GM18499 (cell line): ENCODE data around the gene FAT2.
"Not testable (repeated sequence)": the region's sequence is repeated elsewhere in the genome, so short reads cannot be mapped to it uniquely, and the experiment has no call there.

Experiments used
- ATAC-seq: cut with Tn5 transposase; IDR thresholded peaks from one replicate; pipeline ENCODE4 v1.9.1; 2021; ENCODE audit warnings: moderate number of reproducible peaks; ENCODE audit not compliant: insufficient read depth, unreplicated experiment

Gene FAT2

DNA sequence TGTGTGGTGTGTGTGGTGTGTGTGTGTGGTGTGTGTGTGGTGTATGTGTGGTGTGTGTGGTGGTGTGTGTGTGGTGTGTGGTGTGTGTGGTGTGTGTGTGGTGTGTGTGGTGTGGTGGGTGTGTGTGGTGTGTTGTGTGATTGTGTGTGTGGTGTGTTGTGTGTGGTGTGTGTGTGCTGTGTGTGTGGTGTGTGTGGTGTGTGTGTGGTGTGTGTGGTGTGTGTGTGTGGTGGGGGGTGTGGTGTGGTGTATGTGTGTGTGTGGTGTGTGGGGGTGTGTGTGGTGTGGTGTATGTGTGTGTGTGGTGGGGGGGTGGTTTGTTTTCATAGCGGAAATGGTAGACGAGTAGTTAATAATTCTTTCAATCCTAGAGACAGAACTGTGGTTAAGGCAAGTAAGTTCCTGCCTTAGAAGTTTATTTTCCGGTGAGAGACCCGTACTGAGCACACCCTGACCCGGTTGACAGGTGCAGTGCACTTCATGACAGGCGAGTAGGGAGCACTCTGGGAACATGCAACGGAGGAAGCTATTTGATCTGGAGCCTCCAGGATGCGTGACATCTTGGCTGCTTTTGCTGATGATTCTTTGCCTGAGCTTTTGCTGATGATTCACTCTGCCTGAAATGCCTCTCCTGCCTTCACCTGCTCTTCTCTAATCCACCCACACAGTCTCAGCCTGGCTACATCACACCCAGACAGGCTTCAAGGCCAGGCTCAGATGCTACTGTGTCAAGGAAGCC lies 21.7 kb upstream of the FAT2 start:
- ATAC-seq, result peak; percentile 74

GRCh38 chr5:151611127-151611775 lies 20.1 kb upstream of the FAT2 start:
- no peak for ATAC-seq

DNA sequence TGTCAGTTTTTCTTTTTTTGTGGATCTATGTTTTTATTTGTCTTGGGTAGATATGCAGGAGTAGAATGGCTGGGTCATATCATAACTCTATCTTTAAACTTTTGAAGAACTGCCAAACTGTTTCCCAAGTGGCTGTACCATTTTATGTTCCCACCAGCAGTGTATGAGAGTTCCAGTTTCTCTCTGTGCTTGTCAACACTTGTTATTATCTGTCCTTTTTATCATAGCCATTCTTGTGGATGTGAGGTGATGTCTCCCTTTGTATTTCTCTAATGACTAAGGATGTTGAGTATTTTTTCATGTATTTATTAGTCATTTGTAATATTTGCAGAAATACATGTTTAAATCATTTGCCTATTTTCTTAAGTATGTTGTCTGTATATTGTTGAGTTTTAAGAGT lies 17.4 kb upstream of the FAT2 start:
- ATAC-seq, result no peak

- ATAC-seq, result no peak
Measured at GRCh38 chr5:151607304-151607703, 16.2 kb upstream of the FAT2 start.

GRCh38 chr5:151605559-151605958 lies 14.4 kb upstream of the FAT2 start:
- no peak for ATAC-seq

DNA sequence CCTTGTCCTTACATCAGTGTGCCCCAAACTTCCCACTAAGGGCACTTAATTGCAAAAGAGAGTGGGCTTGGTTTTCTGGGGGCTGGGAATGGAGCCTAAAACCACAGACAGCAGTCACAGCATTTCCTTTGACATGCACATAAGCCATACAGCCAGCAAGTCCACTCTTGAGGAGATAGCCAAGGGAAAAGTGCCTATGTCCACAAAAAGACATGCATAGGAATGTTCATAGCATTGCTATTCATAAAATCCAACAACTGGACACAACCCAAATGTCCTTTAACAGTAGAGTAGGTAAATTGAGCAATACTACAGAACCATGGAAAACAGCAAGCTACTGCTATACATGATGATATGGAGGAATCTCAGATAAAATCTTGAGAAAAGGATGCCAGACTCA lies 11.7 kb upstream of the FAT2 start:
- ATAC-seq, result no peak

DNA sequence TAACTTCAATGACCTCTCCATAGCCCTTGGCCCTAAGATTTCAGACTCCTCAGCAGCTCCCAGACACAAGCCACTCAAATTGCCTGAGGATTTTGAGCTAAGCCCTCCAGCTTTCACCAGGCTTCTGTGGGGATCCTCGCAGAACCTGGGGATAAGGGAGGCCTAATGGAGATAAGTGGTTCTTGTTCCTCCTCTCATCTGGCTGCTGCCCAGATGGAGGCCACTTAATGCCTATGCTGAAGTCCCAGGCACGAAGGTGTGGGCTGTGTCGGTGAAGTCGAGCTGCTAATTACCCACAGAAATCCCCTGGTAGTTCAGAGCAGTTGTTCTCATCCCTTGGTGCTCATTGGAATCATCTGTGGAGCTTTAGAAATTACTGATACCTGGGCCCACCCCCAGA lies 10.3 kb upstream of the FAT2 start:
- ATAC-seq, result no peak

GRCh38 chr5:151600069-151600665 lies 9.0 kb upstream of the FAT2 start:
- no peak for ATAC-seq

GRCh38 chr5:151598984-151599383 lies 7.9 kb upstream of the FAT2 start:
- no peak for ATAC-seq

DNA sequence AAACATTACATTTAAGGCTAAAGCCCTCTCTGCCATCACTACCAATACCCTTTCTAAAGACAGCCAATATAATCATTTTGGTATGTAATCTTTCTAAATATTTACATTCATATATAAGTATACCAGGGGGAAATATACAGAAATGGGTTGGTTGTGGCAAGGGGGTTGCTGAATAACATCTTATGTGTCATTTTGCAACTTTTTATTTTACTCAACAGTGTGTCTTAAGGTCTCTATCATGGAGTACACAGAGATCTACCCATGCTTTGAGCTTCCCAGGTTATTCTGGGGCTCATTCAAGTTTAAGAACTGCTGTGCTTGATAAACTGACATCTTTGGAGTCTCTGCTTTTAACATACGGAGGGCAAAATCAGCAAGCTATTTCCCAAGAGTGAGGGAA lies 7.4 kb upstream of the FAT2 start:
- ATAC-seq, result no peak

GRCh38 chr5:151597749-151598148 lies 6.6 kb upstream of the FAT2 start:
- no peak for ATAC-seq

DNA sequence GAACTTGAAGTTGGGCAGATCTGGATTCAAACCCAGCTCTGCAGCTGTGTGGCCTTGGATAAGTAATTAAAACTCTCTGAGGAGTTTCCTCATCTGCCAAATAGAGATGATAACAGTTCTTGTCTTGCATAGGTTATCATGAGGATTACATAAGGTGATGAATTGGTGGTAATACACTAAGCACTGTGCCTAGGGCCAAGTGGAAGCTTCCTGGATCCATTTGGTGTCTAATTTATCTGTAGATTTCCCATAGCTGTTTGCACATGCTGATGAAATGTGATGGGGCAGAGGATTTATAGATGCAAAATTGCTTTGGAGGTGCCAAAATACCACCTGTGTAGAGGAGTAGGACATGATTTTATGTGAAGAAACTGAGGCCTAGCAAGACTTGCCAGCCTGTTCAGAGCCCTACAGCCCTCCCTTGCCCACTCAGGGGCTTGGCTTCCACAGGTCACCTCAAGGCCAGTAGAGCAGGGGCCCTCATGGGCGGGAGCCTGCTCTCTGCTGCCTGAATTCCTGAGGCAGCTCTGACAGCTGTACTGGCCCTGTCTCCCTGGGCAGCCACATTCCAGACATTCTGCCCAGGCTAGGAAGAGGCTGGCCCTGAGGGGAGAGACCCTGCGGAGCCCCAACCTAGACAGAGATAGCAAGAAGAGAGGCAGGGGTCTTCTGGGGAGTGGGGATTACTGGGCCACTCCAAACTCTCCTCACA lies 5.9 kb upstream of the FAT2 start:
- no peak for ATAC-seq

- no peak for ATAC-seq
Measured at GRCh38 chr5:151595411-151595826, 4.3 kb upstream of the FAT2 start.

DNA sequence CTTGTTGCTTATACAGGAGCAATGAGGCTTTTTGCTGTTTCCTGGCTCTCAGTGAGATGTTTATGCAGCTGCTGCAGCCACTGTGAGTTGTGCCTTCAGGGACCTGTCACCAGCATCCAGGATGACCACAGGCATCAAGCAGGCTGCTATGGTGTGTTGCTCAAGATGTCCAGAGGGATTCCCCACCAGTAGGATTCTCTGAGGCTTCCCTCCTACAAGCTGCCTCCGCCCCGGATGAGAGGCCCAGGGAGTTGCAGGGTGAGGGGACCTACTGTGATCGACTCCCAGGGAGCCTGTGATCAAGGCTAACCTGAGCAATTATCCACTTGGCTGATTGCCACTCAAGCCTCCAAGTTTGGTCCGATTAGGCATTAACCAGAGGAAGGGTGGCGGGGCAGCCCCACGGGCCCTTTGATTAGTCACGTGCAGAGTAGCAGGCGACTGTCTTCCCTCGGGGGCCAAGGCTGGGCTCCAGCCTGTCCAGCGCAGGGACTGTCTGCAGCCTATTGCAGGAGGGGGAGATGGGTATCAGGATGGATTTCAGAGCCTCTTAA lies 1.8 kb upstream of the FAT2 start:
- ATAC-seq, result no peak

GRCh38 chr5:151589878-151590570 lies 1.1 kb downstream of the FAT2 start:
- ATAC-seq, result no peak

GRCh38 chr5:151587796-151588555 lies 3.2 kb downstream of the FAT2 start:
- ATAC-seq, result no peak

- ATAC-seq, result no peak
Measured at GRCh38 chr5:151585970-151586369, 5.2 kb downstream of the FAT2 start.

DNA sequence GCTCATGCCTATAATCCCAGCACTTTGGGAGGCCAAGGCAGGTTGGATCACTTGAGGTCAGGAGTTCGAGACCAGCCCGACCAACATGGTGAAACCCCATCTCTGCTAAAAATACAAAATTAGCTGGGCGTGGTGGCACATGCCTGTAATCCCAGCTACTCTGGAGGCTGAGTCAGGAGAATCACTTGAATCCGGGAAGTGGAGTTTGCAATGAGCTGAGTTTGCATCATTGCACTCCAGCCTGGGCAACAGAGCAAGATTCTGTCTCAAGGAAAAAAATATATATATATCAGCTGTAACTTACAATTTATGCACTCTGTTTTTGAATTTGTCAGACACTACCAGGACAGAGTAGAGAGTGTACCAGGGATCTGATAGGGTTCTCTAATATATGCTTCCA lies 5.8 kb downstream of the FAT2 start:
- not testable (repeated sequence) for ATAC-seq
